Liver (tissue), 9 donors: ENCODE data around the gene CACNA1E. TPM values are rescaled to one million over a fixed set of nuclear protein-coding genes. Genes with fewer than 3 reads are reported as not detected.
A peak's percentile ranks its signal among the peaks of the same experiment; 100 is the strongest.

Source experiments
- DNase-seq: peaks from one replicate; pipeline ENCODE4 v3.0.0-alpha.2; 2017; ENCODE audit warnings: low spot score
- H3K27ac ChIP-seq, 2 donors: one replicate each; pipeline ENCODE4 v1.7.0; 2013; ENCODE audit warnings: inconsistent platforms in 2 of 2, low read length in 2 of 2, control low read depth in 1 of 2, low read depth in 1 of 2, mild to moderate bottlenecking in 1 of 2
- H3K27me3 ChIP-seq, 4 donors: one replicate each; pipeline versions ENCODE4 v1.6.1 to v1.7.0; 2013; ENCODE audit warnings: low read length in 3 of 4, inconsistent platforms in 1 of 4, mild to moderate bottlenecking in 1 of 4, moderate library complexity in 1 of 4; ENCODE audit not compliant: control insufficient read depth in 4 of 4, insufficient read depth in 4 of 4
- H3K36me3 ChIP-seq, 4 donors: one replicate each; pipeline versions ENCODE4 v1.6.1 to v1.7.0; 2013; ENCODE audit warnings: low read length in 3 of 4, mild to moderate bottlenecking in 3 of 4, low read depth in 1 of 4, moderate library complexity in 1 of 4; ENCODE audit not compliant: control insufficient read depth in 4 of 4, insufficient read depth in 3 of 4
- H3K4me1 ChIP-seq, 4 donors: one replicate each; pipeline versions ENCODE4 v1.6.1 to v1.7.0; 2013; ENCODE audit warnings: low read length in 3 of 4, mild to moderate bottlenecking in 3 of 4, moderate library complexity in 1 of 4; ENCODE audit not compliant: control insufficient read depth in 4 of 4, insufficient read depth in 4 of 4
- H3K4me3 ChIP-seq, 3 donors: one replicate each; pipeline versions ENCODE4 v1.6.1 to v1.7.0; 2013; ENCODE audit warnings: low read length in 3 of 3, control low read depth in 1 of 3, low read depth in 1 of 3, mild to moderate bottlenecking in 1 of 3
- H3K9ac ChIP-seq, 2 donors: one replicate each; pipeline ENCODE4 v1.7.0; 2013; ENCODE audit warnings: low read length in 2 of 2, mild to moderate bottlenecking in 2 of 2, moderate library complexity in 2 of 2, control low read depth in 1 of 2, low read depth in 1 of 2
- H3K9me3 ChIP-seq, 4 donors: one replicate each; pipeline versions ENCODE4 v1.6.1 to v1.7.0; 2013; ENCODE audit warnings: low read length in 3 of 4; ENCODE audit not compliant: control insufficient read depth in 4 of 4
- EGR1 ChIP-seq, 2 donors: IDR thresholded peaks; 2 replicates each; pipeline ENCODE4 v1.6.1; 2016 to 2018; ENCODE audit warnings: antibody characterized with exemption in 2 of 2, low read depth in 2 of 2
- FOXA1 ChIP-seq: IDR thresholded peaks from 2 replicates; pipeline ENCODE4 v1.6.1; 2016; ENCODE audit warnings: antibody characterized with exemption
- GABPA ChIP-seq, 2 donors: IDR thresholded peaks in 1 of 2; conservative IDR thresholded peaks in 1 of 2; 2 replicates each; pipeline ENCODE4 v1.6.1; 2016; ENCODE audit warnings: antibody characterized with exemption in 2 of 2, mild to moderate bottlenecking in 1 of 2, moderate library complexity in 1 of 2
- HNF4A ChIP-seq, 2 donors: conservative IDR thresholded peaks; 2 replicates each; pipeline ENCODE4 v1.6.1; 2016; ENCODE audit warnings: antibody characterized with exemption in 2 of 2, mild to moderate bottlenecking in 2 of 2
- HNF4G ChIP-seq: IDR thresholded peaks from 2 replicates; pipeline ENCODE4 v1.6.1; 2016; ENCODE audit warnings: antibody characterized with exemption
- NR2F2 ChIP-seq: IDR thresholded peaks from 2 replicates; pipeline ENCODE4 v1.6.1; 2016; ENCODE audit warnings: antibody characterized with exemption
- RAD21 ChIP-seq, 2 donors: IDR thresholded peaks; 2 replicates each; pipeline ENCODE4 v1.6.1; 2016; ENCODE audit warnings: antibody characterized with exemption in 2 of 2, mild to moderate bottlenecking in 2 of 2
- SP1 ChIP-seq: IDR thresholded peaks from 2 replicates; pipeline ENCODE4 v1.6.1; 2018; ENCODE audit warnings: antibody characterized with exemption, mild to moderate bottlenecking
- YY1 ChIP-seq: IDR thresholded peaks from 2 replicates; pipeline ENCODE4 v1.6.1; 2016; ENCODE audit warnings: antibody characterized with exemption, mild to moderate bottlenecking
- WGBS: extraction: QIAGEN DNeasy Blood & Tissue Kit; methylation state at CpG from one replicate; pipeline ENCODE4 v1.1.7; 2013; 5-methylcytosine and 5-hydroxymethylcytosine counted together
- polyA plus RNA-seq, 2 donors: library from polyadenylated mRNA; stranded (reverse) in 1 of 2; unstranded in 1 of 2; fragments of 200-250 nt in 1 of 2; fragments of >200 nt in 1 of 2; fragmentation: Nextera tagmentation in 1 of 2; extraction: Ambion mirVana in 1 of 2; gene quantifications; one replicate each; pipeline versions ENCODE4 v1.2.1 to v1.2.3, GENCODE V29; 2013 to 2015
- total RNA-seq, 2 donors: library from RNA; depleted of rRNA; stranded (reverse); fragments of >200 nt; gene quantifications; one replicate each; pipeline ENCODE4 v1.2.3, GENCODE V29; 2014
- TF ChIP-seq, protein P1 (sequence below): fragments of 150-350 bp; IDR thresholded peaks from 2 replicates; pipeline ENCODE4 v1.5.1; 2017; ENCODE audit warnings: improper control_type of control experiment, low read depth, low read length; ENCODE audit not compliant: missing input control
- TF ChIP-seq, protein P2 (sequence below): IDR thresholded peaks from 2 replicates; pipeline ENCODE4 v1.6.1; 2016; ENCODE audit warnings: antibody characterized with exemption
- TF ChIP-seq, protein P3 (sequence below): IDR thresholded peaks from 2 replicates; pipeline ENCODE4 v1.6.1; 2016; ENCODE audit warnings: antibody characterized with exemption
- TF ChIP-seq, protein P4 (sequence below): IDR thresholded peaks from 2 replicates; pipeline ENCODE4 v1.6.1; 2016; ENCODE audit warnings: antibody characterized with exemption, mild to moderate bottlenecking
- TF ChIP-seq, protein P5 (sequence below): IDR thresholded peaks from 2 replicates; pipeline ENCODE4 v1.6.1; 2016; ENCODE audit warnings: antibody characterized with exemption
- donor health status: healthy.
- donor health status: healthy.
- donor health status: healthy.
- donor health status: healthy.
- donor health status: healthy.

CACNA1E gene
- total and polyA plus RNA-seq, 4 donors = under 0.01 to 0.08 (median 0.01) TPM; not detected in 1

DNA sequence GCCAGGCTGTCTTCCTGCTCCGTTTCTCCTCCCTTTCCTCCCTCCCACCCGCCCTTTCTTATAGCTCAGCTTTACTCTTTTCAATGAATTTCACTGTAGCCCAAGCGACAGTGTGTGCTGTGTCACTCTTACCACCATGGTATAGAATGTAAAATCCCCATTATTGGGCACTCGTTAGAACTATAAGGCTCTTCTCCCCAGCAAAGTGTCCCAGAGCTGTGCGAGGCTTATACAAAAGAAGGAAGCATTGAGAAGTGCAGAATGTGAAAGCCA lies 192.5 kb downstream of the CACNA1E start:
- TF ChIP-seq, protein P1, sequence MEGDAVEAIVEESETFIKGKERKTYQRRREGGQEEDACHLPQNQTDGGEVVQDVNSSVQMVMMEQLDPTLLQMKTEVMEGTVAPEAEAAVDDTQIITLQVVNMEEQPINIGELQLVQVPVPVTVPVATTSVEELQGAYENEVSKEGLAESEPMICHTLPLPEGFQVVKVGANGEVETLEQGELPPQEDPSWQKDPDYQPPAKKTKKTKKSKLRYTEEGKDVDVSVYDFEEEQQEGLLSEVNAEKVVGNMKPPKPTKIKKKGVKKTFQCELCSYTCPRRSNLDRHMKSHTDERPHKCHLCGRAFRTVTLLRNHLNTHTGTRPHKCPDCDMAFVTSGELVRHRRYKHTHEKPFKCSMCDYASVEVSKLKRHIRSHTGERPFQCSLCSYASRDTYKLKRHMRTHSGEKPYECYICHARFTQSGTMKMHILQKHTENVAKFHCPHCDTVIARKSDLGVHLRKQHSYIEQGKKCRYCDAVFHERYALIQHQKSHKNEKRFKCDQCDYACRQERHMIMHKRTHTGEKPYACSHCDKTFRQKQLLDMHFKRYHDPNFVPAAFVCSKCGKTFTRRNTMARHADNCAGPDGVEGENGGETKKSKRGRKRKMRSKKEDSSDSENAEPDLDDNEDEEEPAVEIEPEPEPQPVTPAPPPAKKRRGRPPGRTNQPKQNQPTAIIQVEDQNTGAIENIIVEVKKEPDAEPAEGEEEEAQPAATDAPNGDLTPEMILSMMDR = no peak
- TF ChIP-seq FOXA1 = no peak
- TF ChIP-seq, protein P2, sequence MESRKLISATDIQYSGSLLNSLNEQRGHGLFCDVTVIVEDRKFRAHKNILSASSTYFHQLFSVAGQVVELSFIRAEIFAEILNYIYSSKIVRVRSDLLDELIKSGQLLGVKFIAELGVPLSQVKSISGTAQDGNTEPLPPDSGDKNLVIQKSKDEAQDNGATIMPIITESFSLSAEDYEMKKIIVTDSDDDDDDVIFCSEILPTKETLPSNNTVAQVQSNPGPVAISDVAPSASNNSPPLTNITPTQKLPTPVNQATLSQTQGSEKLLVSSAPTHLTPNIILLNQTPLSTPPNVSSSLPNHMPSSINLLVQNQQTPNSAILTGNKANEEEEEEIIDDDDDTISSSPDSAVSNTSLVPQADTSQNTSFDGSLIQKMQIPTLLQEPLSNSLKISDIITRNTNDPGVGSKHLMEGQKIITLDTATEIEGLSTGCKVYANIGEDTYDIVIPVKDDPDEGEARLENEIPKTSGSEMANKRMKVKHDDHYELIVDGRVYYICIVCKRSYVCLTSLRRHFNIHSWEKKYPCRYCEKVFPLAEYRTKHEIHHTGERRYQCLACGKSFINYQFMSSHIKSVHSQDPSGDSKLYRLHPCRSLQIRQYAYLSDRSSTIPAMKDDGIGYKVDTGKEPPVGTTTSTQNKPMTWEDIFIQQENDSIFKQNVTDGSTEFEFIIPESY = no peak
- TF ChIP-seq, protein P3, sequence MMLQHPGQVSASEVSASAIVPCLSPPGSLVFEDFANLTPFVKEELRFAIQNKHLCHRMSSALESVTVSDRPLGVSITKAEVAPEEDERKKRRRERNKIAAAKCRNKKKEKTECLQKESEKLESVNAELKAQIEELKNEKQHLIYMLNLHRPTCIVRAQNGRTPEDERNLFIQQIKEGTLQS = no peak
- TF ChIP-seq, protein P4, sequence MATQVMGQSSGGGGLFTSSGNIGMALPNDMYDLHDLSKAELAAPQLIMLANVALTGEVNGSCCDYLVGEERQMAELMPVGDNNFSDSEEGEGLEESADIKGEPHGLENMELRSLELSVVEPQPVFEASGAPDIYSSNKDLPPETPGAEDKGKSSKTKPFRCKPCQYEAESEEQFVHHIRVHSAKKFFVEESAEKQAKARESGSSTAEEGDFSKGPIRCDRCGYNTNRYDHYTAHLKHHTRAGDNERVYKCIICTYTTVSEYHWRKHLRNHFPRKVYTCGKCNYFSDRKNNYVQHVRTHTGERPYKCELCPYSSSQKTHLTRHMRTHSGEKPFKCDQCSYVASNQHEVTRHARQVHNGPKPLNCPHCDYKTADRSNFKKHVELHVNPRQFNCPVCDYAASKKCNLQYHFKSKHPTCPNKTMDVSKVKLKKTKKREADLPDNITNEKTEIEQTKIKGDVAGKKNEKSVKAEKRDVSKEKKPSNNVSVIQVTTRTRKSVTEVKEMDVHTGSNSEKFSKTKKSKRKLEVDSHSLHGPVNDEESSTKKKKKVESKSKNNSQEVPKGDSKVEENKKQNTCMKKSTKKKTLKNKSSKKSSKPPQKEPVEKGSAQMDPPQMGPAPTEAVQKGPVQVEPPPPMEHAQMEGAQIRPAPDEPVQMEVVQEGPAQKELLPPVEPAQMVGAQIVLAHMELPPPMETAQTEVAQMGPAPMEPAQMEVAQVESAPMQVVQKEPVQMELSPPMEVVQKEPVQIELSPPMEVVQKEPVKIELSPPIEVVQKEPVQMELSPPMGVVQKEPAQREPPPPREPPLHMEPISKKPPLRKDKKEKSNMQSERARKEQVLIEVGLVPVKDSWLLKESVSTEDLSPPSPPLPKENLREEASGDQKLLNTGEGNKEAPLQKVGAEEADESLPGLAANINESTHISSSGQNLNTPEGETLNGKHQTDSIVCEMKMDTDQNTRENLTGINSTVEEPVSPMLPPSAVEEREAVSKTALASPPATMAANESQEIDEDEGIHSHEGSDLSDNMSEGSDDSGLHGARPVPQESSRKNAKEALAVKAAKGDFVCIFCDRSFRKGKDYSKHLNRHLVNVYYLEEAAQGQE = no peak
- no peak for TF ChIP-seq NR2F2
- H3K4me3 ChIP-seq = no peak overlapping the region
- no peaks in the 10 kb centered on the region for H3K9me3 ChIP-seq
- H3K27ac ChIP-seq = no peak overlapping the region
- peaks cover 0 to 2% (median under 1%) of the 10 kb centered on the region in 4 donors for H3K27me3 ChIP-seq
- no peak overlapping the region for H3K9ac ChIP-seq
- DNase-seq = no peak
- no peaks in the 10 kb centered on the region for H3K36me3 ChIP-seq
- H3K4me1 ChIP-seq = no peaks in the 10 kb centered on the region
- 35% methylated on average over 5 of the region's 5 CpGs for WGBS

DNA sequence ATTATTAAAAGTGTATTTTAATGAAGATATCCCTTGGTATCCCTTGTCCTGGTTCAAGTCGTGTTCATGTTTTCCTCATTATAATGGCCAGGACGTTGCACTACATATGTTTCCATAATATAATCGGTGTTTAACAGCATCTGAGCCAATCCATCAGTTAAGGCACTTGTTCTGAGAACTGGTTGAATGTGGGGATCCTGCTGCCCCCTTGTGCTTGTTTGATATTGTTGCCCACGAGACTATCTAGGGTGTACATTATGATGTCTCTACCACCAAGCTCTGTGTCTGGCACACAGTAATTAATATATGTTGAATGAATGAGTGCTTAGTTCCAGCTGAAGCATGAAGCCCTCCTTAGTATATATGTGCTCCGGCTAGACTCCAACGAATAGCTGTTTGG lies 193.0 kb downstream of the CACNA1E start:
- 30% methylated on average over 6 of the region's 6 CpGs for WGBS
- H3K4me1 ChIP-seq = no peaks in the 10 kb centered on the region
- DNase-seq = no peak
- no peaks in the 10 kb centered on the region for H3K9me3 ChIP-seq
- no peak overlapping the region for H3K4me3 ChIP-seq
- TF ChIP-seq HNF4G = no peak
- peak; percentile 85 to 86 for TF ChIP-seq RAD21 (IDR thresholded peaks at IDR 0.05)
- TF ChIP-seq SP1 = no peak
- TF ChIP-seq, protein P1 = peak; percentile 47
- no peak for TF ChIP-seq GABPA (IDR thresholded peaks at IDR 0.05 in 1 of 2, conservative IDR thresholded peaks at IDR 0.05 in 1 of 2)
- TF ChIP-seq, protein P5, sequence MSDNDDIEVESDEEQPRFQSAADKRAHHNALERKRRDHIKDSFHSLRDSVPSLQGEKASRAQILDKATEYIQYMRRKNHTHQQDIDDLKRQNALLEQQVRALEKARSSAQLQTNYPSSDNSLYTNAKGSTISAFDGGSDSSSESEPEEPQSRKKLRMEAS = no peak
- TF ChIP-seq, protein P2 = no peak
- TF ChIP-seq YY1 = no peak
- no peak for TF ChIP-seq HNF4A (conservative IDR thresholded peaks at IDR 0.05)
- TF ChIP-seq, protein P3 = no peak
- TF ChIP-seq EGR1 (IDR thresholded peaks at IDR 0.05; ENCODE audit: low read depth in 2 of 2) = no peak
- no peak for TF ChIP-seq NR2F2
- TF ChIP-seq, protein P4 = no peak
- H3K27me3 ChIP-seq = peaks cover 0 to 2% (median under 1%) of the 10 kb centered on the region in 4 donors
- H3K36me3 ChIP-seq = no peaks in the 10 kb centered on the region
- no peak overlapping the region for H3K9ac ChIP-seq
- no peak overlapping the region for H3K27ac ChIP-seq
